NCI-H187 treated with DMSO at 0.1 percent for 48 hours (cell line): ENCODE results near the gene ANXA3.
"Not testable (repeated sequence)": the region's sequence is repeated elsewhere in the genome, so short reads cannot be mapped to it uniquely, and the experiment has no call there.

Source experiments
- DNase-seq: peaks from one replicate; lab custom pipeline; 2025; lab: John Stamatoyannopoulos, UW

ANXA3 gene

GRCh38 chr4:78571804-78572203 lies 20.2 kb downstream of the ANXA3 start:
- no peak for DNase-seq

GRCh38 chr4:78578674-78579425 lies 27.3 kb downstream of the ANXA3 start:
- no peak for DNase-seq

- DNase-seq, result no peak
These were observed 30.0 kb downstream of the ANXA3 start for GRCh38 chr4:78581618-78582017.

- no peak for DNase-seq
These were observed 33.4 kb downstream of the ANXA3 start for GRCh38 chr4:78584863-78585547.

GRCh38 chr4:78585633-78586032 lies 34.1 kb downstream of the ANXA3 start:
- DNase-seq, result no peak

GRCh38 chr4:78588894-78589545 lies 37.5 kb downstream of the ANXA3 start:
- DNase-seq, result no peak

- DNase-seq, result no peak
These were observed 39.8 kb downstream of the ANXA3 start for GRCh38 chr4:78591404-78591803.

- DNase-seq, result no peak
These were observed 40.7 kb downstream of the ANXA3 start for GRCh38 chr4:78592088-78592783.

- no peak for DNase-seq
These were observed 44.7 kb downstream of the ANXA3 start for GRCh38 chr4:78596111-78596742.

- not testable (repeated sequence) for DNase-seq
These were observed 46.9 kb downstream of the ANXA3 start for GRCh38 chr4:78598431-78598830.

GRCh38 chr4:78599147-78599546 lies 47.6 kb downstream of the ANXA3 start:
- no peak for DNase-seq

GRCh38 chr4:78599931-78600375 lies 48.4 kb downstream of the ANXA3 start:
- no peak for DNase-seq

GRCh38 chr4:78601013-78601412 lies 49.4 kb downstream of the ANXA3 start:
- DNase-seq, result no peak

GRCh38 chr4:78602334-78602733 lies 50.8 kb downstream of the ANXA3 start:
- no peak for DNase-seq

GRCh38 chr4:78603384-78603783 lies 51.8 kb downstream of the ANXA3 start:
- DNase-seq, result no peak

GRCh38 chr4:78604988-78605387 lies 53.4 kb downstream of the ANXA3 start:
- DNase-seq, result no peak

GRCh38 chr4:78606035-78606434 lies 54.5 kb downstream of the ANXA3 start:
- no peak for DNase-seq

GRCh38 chr4:78606530-78607095 lies 55.0 kb downstream of the ANXA3 start:
- DNase-seq, result no peak

- DNase-seq, result no peak
These were observed 57.1 kb downstream of the ANXA3 start for GRCh38 chr4:78608684-78609083.

GRCh38 chr4:78609580-78609979 lies 58.0 kb downstream of the ANXA3 start:
- no peak for DNase-seq

- no peak for DNase-seq
These were observed 59.1 kb downstream of the ANXA3 start for GRCh38 chr4:78610546-78611214.
